T follicular helper cell (primary cell): ENCODE measurements around the gene SLC8A2.

Experiments used
- DNase-seq: peaks from one replicate; pipeline ENCODE4 v3.0.0-alpha.2; 2020; ENCODE audit warnings: low read depth

SLC8A2 gene

DNA sequence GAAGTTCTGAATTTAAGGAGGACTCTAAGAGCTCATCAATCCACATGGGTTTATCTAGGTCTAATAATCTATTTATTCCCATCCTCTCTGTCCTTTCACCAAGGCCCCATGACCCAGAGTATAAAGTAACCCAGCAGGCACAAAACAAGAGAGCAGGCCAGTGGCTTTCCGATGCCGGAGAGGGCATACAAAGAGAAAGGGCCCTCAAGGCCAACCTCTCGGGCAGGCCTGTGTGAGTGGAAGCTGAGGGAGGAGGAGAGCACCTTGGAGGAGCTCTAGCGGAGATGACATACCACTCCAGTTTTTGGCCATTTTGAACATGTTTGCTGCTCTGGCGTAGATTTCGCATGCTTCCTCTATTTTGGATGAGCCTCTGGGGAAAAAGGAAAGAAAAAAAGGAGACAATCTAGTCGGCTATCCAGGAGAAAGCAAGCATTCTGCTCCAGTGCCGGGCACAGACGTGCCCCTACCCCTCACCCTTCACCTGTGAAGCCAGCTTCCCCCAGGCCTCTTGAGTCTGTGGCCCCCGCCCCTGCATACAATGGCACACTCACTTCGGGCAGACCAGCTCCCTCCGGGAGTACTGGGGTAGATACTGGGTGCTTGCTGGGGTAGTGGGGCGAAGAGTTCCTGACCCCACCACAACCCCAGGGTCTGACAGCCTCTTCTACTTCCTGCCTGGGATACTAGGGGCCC is 31.6 kb upstream of the SLC8A2 start:
- DNase-seq: no peak

GRCh38 chr19:47499863-47500830 is 28.5 kb upstream of the SLC8A2 start:
- no peak for DNase-seq

DNA sequence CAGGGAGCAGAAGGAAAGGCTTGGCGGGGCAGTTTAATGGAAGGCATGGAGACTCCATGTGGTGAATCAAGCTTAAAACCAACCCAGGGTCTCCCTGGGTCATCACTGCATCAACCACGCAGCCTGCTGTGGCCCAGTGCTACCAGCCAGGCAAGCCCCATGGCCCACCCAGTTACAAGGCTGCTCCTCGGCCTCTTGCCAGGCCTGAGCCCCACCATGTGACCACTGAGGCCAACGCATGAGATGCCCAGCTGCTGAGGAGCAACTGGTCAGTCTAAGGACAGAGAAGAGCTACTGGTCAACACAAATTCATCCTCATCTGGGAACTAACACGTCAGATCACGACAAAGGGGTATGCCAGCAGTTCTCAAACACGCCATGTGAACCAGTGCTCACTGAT is 27.7 kb upstream of the SLC8A2 start:
- no peak for DNase-seq

DNA sequence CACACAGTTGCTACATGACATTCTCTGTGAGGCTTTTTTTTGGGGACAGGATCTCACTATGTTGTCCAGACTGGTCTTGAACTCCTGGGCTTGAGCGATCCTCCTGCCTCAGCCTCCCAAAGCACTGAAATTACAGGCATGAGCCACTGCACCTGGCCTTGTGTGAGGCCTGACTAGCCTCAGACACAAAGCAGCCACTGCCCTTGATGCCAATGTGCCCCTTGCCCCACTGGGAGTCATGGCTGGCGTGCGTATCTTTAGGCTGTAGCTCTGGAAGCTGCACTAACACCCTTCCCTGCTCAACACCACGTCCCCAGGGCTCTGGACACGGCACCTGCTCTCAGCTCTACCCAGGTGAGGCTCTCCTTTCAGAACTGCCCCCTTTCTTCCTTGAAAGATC is 26.9 kb upstream of the SLC8A2 start:
- no peak for DNase-seq

- DNase-seq: no peak
Observed at GRCh38 chr19:47497821-47498520, 26.3 kb upstream of the SLC8A2 start.

GRCh38 chr19:47497050-47497766 is 25.5 kb upstream of the SLC8A2 start:
- no peak for DNase-seq

- no peak for DNase-seq
Observed at GRCh38 chr19:47495478-47496372, 24.0 kb upstream of the SLC8A2 start.

DNA sequence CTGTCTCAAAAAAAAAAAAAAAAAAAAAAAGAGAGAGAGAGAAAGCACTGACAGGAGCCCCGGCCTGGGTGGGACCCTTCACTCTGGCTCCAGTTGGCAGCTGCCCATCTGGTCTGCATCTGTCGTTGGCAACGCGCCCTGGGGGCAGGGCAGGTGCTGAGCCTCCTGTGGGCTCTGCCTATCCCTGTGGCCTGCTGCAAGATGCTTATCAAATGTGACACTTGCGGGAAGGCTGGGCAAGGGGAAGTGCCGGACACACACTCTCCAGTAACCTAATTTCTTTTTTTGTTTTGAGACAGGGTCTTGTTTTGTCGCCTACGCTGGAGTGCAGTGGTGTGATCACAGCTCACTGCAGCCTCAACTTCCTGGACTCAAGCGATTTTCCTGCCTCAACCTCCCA is 23.0 kb upstream of the SLC8A2 start:
- DNase-seq: no peak

GRCh38 chr19:47494211-47494547 is 22.5 kb upstream of the SLC8A2 start:
- DNase-seq: no peak

- no peak for DNase-seq
Observed at GRCh38 chr19:47493378-47494210, 21.9 kb upstream of the SLC8A2 start.

- no peak for DNase-seq
Observed at GRCh38 chr19:47492571-47493377, 21.1 kb upstream of the SLC8A2 start.

GRCh38 chr19:47492137-47492533 is 20.4 kb upstream of the SLC8A2 start:
- no peak for DNase-seq

DNA sequence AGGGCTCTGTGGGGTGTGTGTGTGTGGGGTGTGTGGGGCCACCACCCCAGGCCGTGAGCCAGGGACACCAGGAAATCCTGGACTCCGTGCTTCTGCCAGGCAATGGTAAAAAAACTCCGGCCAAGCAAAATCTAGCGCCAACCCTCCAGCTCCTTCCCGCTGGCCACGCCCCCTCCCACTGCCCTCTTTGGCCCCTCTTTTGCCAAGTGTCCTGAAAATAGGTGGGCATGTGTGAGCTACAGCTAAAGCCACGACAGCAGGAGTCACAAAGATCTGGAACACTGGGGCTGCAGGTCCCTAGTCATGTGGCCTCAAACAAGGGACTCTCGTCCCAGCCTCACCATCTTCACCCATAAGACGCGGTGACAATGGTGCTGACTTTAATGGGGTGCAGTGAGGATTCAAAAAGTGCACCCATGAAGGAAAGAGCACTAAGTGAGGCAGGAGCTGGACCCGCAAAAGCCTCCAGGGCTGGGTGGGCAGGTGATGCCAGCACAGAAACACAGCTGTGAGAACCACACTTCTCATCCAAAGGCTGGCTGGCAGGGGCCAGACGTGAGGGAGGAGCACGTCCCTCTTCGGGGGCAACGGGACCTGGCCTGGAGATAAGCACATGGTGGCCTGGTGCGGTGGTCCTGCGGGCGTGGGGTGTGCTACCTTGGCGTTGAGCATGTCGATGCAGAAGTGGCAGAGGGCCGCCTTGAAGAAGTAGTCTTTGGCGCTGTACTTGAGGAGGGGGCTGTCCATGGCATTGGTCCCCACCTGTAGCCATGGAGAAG is 19.9 kb upstream of the SLC8A2 start:
- no peak for DNase-seq

GRCh38 chr19:47490847-47491246 is 19.2 kb upstream of the SLC8A2 start:
- DNase-seq: no peak

- no peak for DNase-seq
Observed at GRCh38 chr19:47490031-47490430, 18.3 kb upstream of the SLC8A2 start.

DNA sequence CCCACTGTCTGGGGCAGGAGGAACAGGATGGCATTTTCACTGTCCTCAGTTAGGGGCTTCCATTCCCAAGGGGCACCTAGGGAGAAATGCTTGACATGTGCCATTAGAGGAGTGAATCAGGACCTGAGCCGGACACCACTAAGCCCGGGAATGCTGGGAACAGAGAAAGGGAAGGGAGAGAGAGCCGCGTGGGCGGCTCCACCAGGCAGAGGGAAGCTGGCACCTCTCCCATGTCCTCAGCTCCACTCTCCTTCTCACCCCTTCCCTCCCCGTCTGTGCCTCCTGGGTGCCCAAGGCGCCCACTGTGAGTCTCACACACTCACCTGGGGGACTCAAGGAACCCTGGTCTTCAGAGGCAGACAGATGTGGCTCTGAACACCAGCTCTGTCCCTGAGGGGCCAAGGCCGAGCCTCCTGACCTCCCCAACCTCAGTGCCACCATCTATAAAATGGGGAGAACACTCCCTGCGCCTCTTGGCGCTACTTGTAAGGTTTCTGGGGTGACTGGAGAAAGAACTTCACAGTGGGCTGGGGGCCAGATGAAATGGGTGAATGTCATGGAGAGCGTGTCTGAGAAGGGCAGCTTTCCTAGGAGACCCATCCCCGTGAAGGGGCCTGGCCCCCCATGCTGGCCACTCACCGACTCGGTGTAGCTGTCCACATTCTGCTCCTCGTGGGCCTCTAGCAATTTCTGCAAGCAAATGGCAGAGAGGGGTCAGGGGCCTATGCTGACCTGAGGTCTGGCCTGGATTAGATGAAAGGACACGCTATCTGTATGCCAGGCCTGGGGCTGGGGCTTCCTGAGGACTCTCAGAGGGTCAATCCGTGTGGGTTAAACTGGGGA is 17.6 kb upstream of the SLC8A2 start:
- no peak for DNase-seq
